OCI-LY7 (cell line): ENCODE measurements around the gene MUC4. TPM values are rescaled to one million over a fixed set of nuclear protein-coding genes. Genes with fewer than 3 reads are reported as not detected.
"Not testable (repeated sequence)": the region's sequence is repeated elsewhere in the genome, so short reads cannot be mapped to it uniquely, and the experiment has no call there.

Experiments used
- BruUV-seq: library from RNA; stranded (reverse); fragments of 400-500 nt; replicated peaks from 2 replicates; lab custom pipeline; 2021; lab: Mats Ljungman, UMichigan
- CTCF ChIA-PET: fragments of 300-600 bp; sonication (Branson Sonifier 250); formaldehyde crosslinking; loops from one replicate; lab custom pipeline; 2022; ENCODE audit warnings: antibody characterized with exemption; ENCODE audit not compliant: unreplicated experiment; lab: Charles Lee
- POLR2A ChIA-PET: fragments of 300-600 bp; sonication (Branson Sonifier 250); formaldehyde crosslinking; loops from one replicate; lab custom pipeline; 2022; ENCODE audit warnings: antibody characterized with exemption; lab: Charles Lee
- DNase-seq: peaks from one replicate; pipeline ENCODE4 v3.0.0-alpha.2; 2015; ENCODE audit warnings: low spot score
- H2AFZ ChIP-seq: fragments of 200-600 bp; sonication (generic), shearing (Covaris generic); 2 replicates; pipeline ENCODE4 v1.6.1; 2014; ENCODE audit warnings: mild to moderate bottlenecking, antibody characterized with exemption, low read length, moderate library complexity
- H3K27ac ChIP-seq: fragments of 200-600 bp; sonication (generic); 2 replicates; pipeline ENCODE4 v1.5.1; 2014; ENCODE audit warnings: mixed run types, low read depth, mild to moderate bottlenecking, moderate library complexity, low read length, inconsistent platforms; ENCODE audit not compliant: poor library complexity, severe bottlenecking
- H3K36me3 ChIP-seq: fragments of 200-600 bp; sonication (generic); 2 replicates; pipeline ENCODE4 v1.6.1; 2014; ENCODE audit warnings: mild to moderate bottlenecking, antibody characterized with exemption, low read length, moderate library complexity, mixed read lengths; ENCODE audit not compliant: insufficient read depth
- H3K4me1 ChIP-seq: fragments of 200-600 bp; sonication (generic); 2 replicates; pipeline ENCODE4 v1.5.1; 2014; ENCODE audit warnings: mild to moderate bottlenecking, low read length; ENCODE audit not compliant: insufficient read depth, poor library complexity, severe bottlenecking
- H3K4me2 ChIP-seq: fragments of 200-600 bp; sonication (generic); 2 replicates; pipeline ENCODE4 v1.6.1; 2014; ENCODE audit warnings: mild to moderate bottlenecking, low read length
- H3K4me3 ChIP-seq: fragments of 200-600 bp; sonication (generic); 2 replicates; pipeline ENCODE4 v1.5.1; 2014; ENCODE audit warnings: mild to moderate bottlenecking, low read depth, low read length; ENCODE audit not compliant: poor library complexity, severe bottlenecking
- H3K79me2 ChIP-seq: fragments of 200-600 bp; sonication (generic); 2 replicates; pipeline ENCODE4 v1.6.1; 2016; ENCODE audit warnings: low read depth, mild to moderate bottlenecking, low read length, moderate library complexity, mixed read lengths; ENCODE audit not compliant: insufficient read depth
- H3K9me2 ChIP-seq: fragments of 200-600 bp; sonication (generic); 2 replicates; pipeline ENCODE4 v1.6.1; 2016; ENCODE audit warnings: mild to moderate bottlenecking, low read length, mixed read lengths; ENCODE audit not compliant: insufficient read depth
- H3K9me3 ChIP-seq: fragments of 200-600 bp; sonication (generic); 2 replicates; pipeline ENCODE4 v1.6.1; 2014; ENCODE audit warnings: mild to moderate bottlenecking, mixed run types, low read length, mixed read lengths
- H4K20me1 ChIP-seq: fragments of 200-600 bp; sonication (generic); 2 replicates; pipeline ENCODE4 v1.6.1; 2014; ENCODE audit warnings: mild to moderate bottlenecking, antibody characterized with exemption, low read length, moderate library complexity, mixed read lengths; ENCODE audit not compliant: insufficient read depth
- CTCF ChIP-seq: fragments of 200-600 bp; sonication (generic); conservative IDR thresholded peaks from 2 replicates; pipeline ENCODE4 v1.5.1; 2014; ENCODE audit warnings: mild to moderate bottlenecking, antibody characterized with exemption, low read length, moderate library complexity, mixed read lengths
- EZH2phosphoT487 ChIP-seq: fragments of 200-600 bp; sonication (generic); IDR thresholded peaks from 2 replicates; pipeline ENCODE4 v1.6.1; 2018; ENCODE audit warnings: low read depth, borderline replicate concordance, mild to moderate bottlenecking, mixed run types, antibody characterized with exemption, low read length, moderate library complexity, mixed read lengths
- intact Hi-C: fragments of 100-400 bp; cut with micrococcal nuclease; formaldehyde crosslinking; loops from one replicate; pipeline ENCODE4 v1.10.0; 2022; ENCODE audit not compliant: unreplicated experiment
- total RNA-seq, 2 experiments: library from RNA; depleted of rRNA in 1 of 2; stranded (reverse); fragments of >200 nt in 1 of 2; shearing (Covaris generic) in 1 of 2; gene quantifications; 2 replicates each; pipeline ENCODE4 v1.2.3, GENCODE V29; 2014 to 2022

Gene MUC4
- total RNA-seq, 2 experiments from 2014 or later, result 0.03 to 0.42 TPM

DNA sequence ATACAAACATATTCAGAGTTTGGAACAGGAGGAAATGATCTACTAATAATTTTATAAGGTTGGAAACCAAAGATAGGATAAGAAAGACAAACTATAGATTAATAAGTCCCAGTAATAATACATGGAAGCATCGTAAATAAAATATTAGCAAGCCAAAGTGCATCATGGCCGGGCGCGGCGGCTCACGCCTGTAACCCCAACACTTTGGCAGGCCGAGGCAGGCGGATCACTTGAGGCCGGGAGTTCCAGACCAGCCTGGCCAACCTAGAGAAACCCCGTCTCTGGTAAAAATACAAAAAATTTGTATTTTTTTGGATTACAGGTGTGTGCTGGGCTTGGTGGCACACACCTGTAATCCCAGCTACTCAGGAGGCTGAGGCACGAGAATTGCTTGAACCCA lies 14.9 kb downstream of the MUC4 start:
- Histone ChIP-seq H3K4me1 (peaks cover 2% of the 10 kb centered on the region), H3K79me2 (no peaks in the 10 kb centered on the region), H3K27ac (no peak overlapping the region), H2AFZ (no peak overlapping the region), H3K36me3 (no peaks in the 10 kb centered on the region), H3K9me3 (0 out of 2 replicates have a peak, but pooled peaks cover 3% of the 10 kb centered on the region), H3K4me3 (no peak overlapping the region), H3K4me2 (no peak overlapping the region), H4K20me1 (no peaks in the 10 kb centered on the region), H3K9me2 (no peaks in the 10 kb centered on the region)
- no peak for TF ChIP-seq EZH2phosphoT487
- no peak for TF ChIP-seq CTCF
- CTCF ChIA-PET, result no interaction called here
- DNase-seq, result no peak
- BruUV-seq, result no TSS peak
- POLR2A ChIA-PET, result no interaction called here
- intact Hi-C loops, result no loop called here

DNA sequence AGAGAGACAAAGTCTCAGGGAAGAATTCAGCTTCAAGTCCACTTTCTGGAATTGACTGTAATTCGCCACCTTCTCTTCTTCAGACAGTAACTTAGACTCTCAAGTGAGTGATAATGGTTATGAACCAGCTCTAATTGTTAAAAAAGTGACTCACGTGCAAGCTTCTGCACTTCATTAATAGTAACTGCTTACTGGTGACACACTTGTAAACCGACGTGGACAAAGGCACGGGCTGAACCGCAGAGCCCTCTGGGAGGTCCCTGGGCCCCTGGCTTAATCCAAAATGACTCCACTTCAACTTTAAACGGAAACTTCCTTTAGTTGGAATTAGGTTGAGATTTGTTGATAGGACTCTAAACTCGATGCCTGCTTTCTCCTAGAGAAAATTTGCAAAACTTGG lies 17.0 kb downstream of the MUC4 start:
- BruUV-seq, result no TSS peak
- Histone ChIP-seq H3K79me2 (no peaks in the 10 kb centered on the region), H3K4me1 (peaks cover 17% of the 10 kb centered on the region), H3K9me2 (no peaks in the 10 kb centered on the region), H3K4me3 (no peak overlapping the region), H4K20me1 (no peaks in the 10 kb centered on the region), H3K9me3 (0 out of 2 replicates have a peak, but pooled peaks cover 8% of the 10 kb centered on the region), H3K27ac (no peak overlapping the region), H3K4me2 (no peak overlapping the region), H3K36me3 (no peaks in the 10 kb centered on the region), H2AFZ (no peak overlapping the region)
- TF ChIP-seq CTCF, result no peak
- TF ChIP-seq EZH2phosphoT487, result no peak
- ChIA-PET CTCF (no interaction called here), POLR2A (interaction anchor here (0.5 kb wide), 1 partner anchor 1802 kb away, joined by 5 read pairs; no protein-coding TSS in a partner anchor)
- no peak for DNase-seq
- intact Hi-C loops, result no loop called here

DNA sequence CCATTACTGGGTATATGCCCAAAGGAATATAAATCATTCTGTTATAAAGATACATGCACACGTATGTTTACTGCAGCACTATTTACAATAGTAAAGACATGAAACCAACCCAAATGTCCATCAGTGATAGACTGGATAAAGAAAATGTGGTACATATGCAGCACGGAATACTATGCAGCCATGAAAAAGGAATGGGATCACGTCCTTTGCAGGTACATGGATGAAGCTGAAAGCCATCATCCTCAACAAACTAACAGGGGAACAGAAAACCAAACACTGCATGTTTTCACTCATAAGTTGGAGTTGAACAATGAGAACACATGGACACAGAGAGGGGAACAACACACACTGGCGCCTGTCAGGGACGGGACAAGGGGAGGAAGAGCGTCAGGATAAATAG lies 19.1 kb downstream of the MUC4 start:
- H3K4me3 ChIP-seq, H3K79me2 ChIP-seq, H3K27ac ChIP-seq, H2AFZ ChIP-seq, intact Hi-C loops, H3K4me2 ChIP-seq, H3K9me3 ChIP-seq, H3K36me3 ChIP-seq, CTCF ChIA-PET, H4K20me1 ChIP-seq, DNase-seq, H3K9me2 ChIP-seq, BruUV-seq: not testable (repeated sequence)
- H3K4me1 ChIP-seq, result peaks cover 17% of the 10 kb centered on the region
- POLR2A ChIA-PET, result interaction anchor here (1.8 kb wide), 1 partner anchor 11 kb away, joined by 4 read pairs; no protein-coding TSS in a partner anchor
